Nasal cavity respiratory epithelium epithelial cell of viscerocranial mucosa (primary cell): ENCODE results near the gene FSTL5. TPM values are rescaled to one million over a fixed set of nuclear protein-coding genes. Genes with fewer than 3 reads are reported as not detected.

Source experiments
- total RNA-seq: library from RNA; depleted of rRNA; stranded (reverse); fragments of >200 nt; gene quantifications from 2 replicates; pipeline ENCODE4 v1.2.3, GENCODE V29; 2014

FSTL5 gene
- total RNA-seq: not detected in 2 replicates

GRCh38 chr4:162163892-162164759, at the start of gene FSTL5:
Gene FSTL5 (minus strand): TSS chr4:162164000. CDS start chr4:162111396, 52,604 bp downstream.

